OCI-LY1 (cell line): ENCODE results near the gene CACNA1C.

Experiments used
- EZH2 ChIP-seq: fragments of 200-600 bp; sonication (generic), shearing (Covaris generic); IDR thresholded peaks from 2 replicates; pipeline ENCODE4 v1.8.0; 2017; ENCODE audit warnings: borderline replicate concordance, mixed run types, mild to moderate bottlenecking, antibody characterized with exemption, low read length, moderate library complexity, mixed read lengths
- TF ChIP-seq, protein P1 (sequence below): fragments of 200-600 bp; sonication (generic), shearing (Covaris generic); IDR thresholded peaks from 2 replicates; pipeline ENCODE4 v1.5.1; 2017; ENCODE audit warnings: mild to moderate bottlenecking, antibody characterized with exemption, low read length, moderate library complexity, mixed read lengths

DNA sequence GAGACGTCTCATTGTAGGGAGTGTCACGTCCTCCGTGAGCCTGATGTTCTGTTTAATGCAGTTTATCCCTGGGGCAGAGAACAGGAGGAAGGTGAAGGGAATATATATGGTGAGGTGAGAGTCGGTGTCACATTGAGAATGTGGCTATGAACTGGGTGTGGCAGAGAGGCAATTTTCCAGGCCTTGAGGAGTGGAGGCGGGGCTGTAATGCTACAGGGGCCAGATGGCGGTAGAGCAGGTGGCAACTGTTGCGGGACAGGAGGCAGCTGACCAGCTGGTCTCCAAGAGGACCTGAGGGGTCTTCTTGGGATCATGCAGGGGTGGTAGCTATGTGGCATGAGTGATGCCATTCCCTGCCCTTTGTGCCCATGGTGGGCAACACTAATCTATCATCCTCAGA, 59.6 kb downstream of the CACNA1C start:
- TF ChIP-seq, protein P1, sequence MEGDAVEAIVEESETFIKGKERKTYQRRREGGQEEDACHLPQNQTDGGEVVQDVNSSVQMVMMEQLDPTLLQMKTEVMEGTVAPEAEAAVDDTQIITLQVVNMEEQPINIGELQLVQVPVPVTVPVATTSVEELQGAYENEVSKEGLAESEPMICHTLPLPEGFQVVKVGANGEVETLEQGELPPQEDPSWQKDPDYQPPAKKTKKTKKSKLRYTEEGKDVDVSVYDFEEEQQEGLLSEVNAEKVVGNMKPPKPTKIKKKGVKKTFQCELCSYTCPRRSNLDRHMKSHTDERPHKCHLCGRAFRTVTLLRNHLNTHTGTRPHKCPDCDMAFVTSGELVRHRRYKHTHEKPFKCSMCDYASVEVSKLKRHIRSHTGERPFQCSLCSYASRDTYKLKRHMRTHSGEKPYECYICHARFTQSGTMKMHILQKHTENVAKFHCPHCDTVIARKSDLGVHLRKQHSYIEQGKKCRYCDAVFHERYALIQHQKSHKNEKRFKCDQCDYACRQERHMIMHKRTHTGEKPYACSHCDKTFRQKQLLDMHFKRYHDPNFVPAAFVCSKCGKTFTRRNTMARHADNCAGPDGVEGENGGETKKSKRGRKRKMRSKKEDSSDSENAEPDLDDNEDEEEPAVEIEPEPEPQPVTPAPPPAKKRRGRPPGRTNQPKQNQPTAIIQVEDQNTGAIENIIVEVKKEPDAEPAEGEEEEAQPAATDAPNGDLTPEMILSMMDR = no peak
- TF ChIP-seq EZH2 = no peak
